ENCODE measurements around the gene EXOC7.

- TF ChIP-seq EP300 (IDR thresholded peaks at IDR 0.05; ENCODE audit: low read depth) (peak; percentile 88), CTCF (IDR thresholded peaks at IDR 0.05) (no peak)
Observed at GRCh38 chr17:76036497-76037261, 66.9 kb downstream of the EXOC7 start.
